ENCODE results near the gene USP25. TPM values are rescaled to one million over a fixed set of nuclear protein-coding genes. Genes with fewer than 3 reads are reported as not detected.

USP25 gene
- total and polyA plus RNA-seq, 2 donors (not counting 1 experiment from before 2014, with no cell fraction given): 40.6 to 65.7 TPM

DNA sequence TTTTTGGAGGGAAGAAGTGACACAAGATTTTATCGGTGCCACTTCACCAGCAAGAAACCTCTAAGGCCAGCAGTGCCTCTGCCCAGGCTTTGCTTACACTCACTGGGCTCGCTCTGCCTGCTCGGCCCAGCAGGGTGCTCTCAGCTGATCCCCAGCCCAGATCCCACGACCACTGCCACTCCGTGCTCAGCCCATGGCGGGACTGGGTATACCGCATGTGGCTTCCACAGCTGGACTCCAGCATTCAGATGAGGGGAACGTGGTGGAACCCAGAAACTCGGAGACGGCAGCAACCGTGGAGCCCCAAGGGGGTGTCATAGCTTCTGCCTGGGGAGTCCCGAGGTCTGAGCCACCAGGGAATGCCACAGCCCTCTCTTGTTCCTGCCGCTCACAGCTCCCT is 12.9 kb downstream of the USP25 start:
- Histone ChIP-seq H3K27ac (ENCODE audit: insufficient read depth, low read length) (no peak overlapping the region), H3K9me3 (ENCODE audit: control insufficient read depth, insufficient read depth, low read depth, low read length) (no peaks in the 10 kb centered on the region), H3K79me2 (ENCODE audit: control insufficient read depth, insufficient read depth, low read length) (peaks cover 65% of the 10 kb centered on the region), H4K20me1 (ENCODE audit: control insufficient read depth, extremely low read depth, insufficient read depth, low read length) (no peaks in the 10 kb centered on the region), H3K4me3 (replicated peaks in 1 of 4; ENCODE audit: control extremely low read depth in 1 of 4, insufficient read depth in 1 of 4, low read depth in 3 of 4, low read length in 4 of 4) (no peak overlapping the region), H3K36me3 (ENCODE audit: control insufficient read depth, insufficient read depth, low read length) (no peaks in the 10 kb centered on the region), H3K9ac (ENCODE audit: insufficient read depth, low read length) (no peak overlapping the region), H3K4me1 (ENCODE audit: control insufficient read depth, extremely low read depth, insufficient read depth, low read length) (peaks cover 2% of the 10 kb centered on the region), H3K4me2 (ENCODE audit: extremely low read depth, insufficient read depth, low read length) (no peak overlapping the region), H2AFZ (ENCODE audit: low read length) (no peak overlapping the region), H3K27me3 (ENCODE audit: control insufficient read depth, insufficient read depth, low read length) (no peaks in the 10 kb centered on the region)
- TF ChIP-seq, protein P1, sequence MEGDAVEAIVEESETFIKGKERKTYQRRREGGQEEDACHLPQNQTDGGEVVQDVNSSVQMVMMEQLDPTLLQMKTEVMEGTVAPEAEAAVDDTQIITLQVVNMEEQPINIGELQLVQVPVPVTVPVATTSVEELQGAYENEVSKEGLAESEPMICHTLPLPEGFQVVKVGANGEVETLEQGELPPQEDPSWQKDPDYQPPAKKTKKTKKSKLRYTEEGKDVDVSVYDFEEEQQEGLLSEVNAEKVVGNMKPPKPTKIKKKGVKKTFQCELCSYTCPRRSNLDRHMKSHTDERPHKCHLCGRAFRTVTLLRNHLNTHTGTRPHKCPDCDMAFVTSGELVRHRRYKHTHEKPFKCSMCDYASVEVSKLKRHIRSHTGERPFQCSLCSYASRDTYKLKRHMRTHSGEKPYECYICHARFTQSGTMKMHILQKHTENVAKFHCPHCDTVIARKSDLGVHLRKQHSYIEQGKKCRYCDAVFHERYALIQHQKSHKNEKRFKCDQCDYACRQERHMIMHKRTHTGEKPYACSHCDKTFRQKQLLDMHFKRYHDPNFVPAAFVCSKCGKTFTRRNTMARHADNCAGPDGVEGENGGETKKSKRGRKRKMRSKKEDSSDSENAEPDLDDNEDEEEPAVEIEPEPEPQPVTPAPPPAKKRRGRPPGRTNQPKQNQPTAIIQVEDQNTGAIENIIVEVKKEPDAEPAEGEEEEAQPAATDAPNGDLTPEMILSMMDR (conservative IDR thresholded peaks at IDR 0.05 in 1 of 2, IDR thresholded peaks at IDR 0.05 in 1 of 2; ENCODE audit: low read depth in 1 of 2, low read length in 2 of 2): no peak
- no peak for TF ChIP-seq EZH2 (IDR thresholded peaks at IDR 0.05; ENCODE audit: low read length, missing control alignments)
- no peak for DNase-seq (ENCODE audit: low read depth in 2 of 2)

DNA sequence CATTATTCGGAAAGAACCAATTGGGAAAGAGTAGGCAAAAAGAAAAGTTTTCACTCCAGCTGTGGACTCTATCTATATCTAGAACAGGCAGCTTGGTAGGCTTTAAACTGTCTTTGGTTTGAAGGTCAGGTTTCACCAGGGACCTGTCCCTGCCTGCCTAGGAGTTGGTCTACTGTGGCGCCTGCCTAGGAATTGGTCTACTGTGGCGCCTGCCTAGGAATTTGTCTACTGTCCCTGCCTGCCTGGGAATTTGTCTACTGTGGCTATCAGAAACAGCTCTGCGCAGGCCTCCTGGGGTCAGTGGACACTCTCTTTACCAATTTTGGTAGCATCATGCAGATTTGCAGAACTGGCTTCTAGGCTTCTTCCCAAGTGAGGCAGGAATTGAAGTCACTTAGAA is 13.8 kb downstream of the USP25 start:
- no peak overlapping the region for H3K9ac ChIP-seq (ENCODE audit: insufficient read depth, low read length)
- no peaks in the 10 kb centered on the region for H3K27me3 ChIP-seq (ENCODE audit: control insufficient read depth, insufficient read depth, low read length)
- H4K20me1 ChIP-seq (ENCODE audit: control insufficient read depth, extremely low read depth, insufficient read depth, low read length): no peaks in the 10 kb centered on the region
- TF ChIP-seq, protein P1 (conservative IDR thresholded peaks at IDR 0.05 in 1 of 2, IDR thresholded peaks at IDR 0.05 in 1 of 2; ENCODE audit: low read depth in 1 of 2, low read length in 2 of 2): no peak
- no peak for TF ChIP-seq EZH2 (IDR thresholded peaks at IDR 0.05; ENCODE audit: low read length, missing control alignments)
- peaks cover 2% of the 10 kb centered on the region for H3K4me1 ChIP-seq (ENCODE audit: control insufficient read depth, extremely low read depth, insufficient read depth, low read length)
- H3K79me2 ChIP-seq (ENCODE audit: control insufficient read depth, insufficient read depth, low read length): peaks cover 62% of the 10 kb centered on the region
- H2AFZ ChIP-seq (ENCODE audit: low read length): no peak overlapping the region
- no peak overlapping the region for H3K27ac ChIP-seq (ENCODE audit: insufficient read depth, low read length)
- no peaks in the 10 kb centered on the region for H3K36me3 ChIP-seq (ENCODE audit: control insufficient read depth, insufficient read depth, low read length)
- DNase-seq (ENCODE audit: low read depth in 2 of 2): no peak
- H3K9me3 ChIP-seq (ENCODE audit: control insufficient read depth, insufficient read depth, low read depth, low read length): no peaks in the 10 kb centered on the region
- H3K4me2 ChIP-seq (ENCODE audit: extremely low read depth, insufficient read depth, low read length): no peak overlapping the region
- H3K4me3 ChIP-seq (replicated peaks in 1 of 4; ENCODE audit: control extremely low read depth in 1 of 4, insufficient read depth in 1 of 4, low read depth in 3 of 4, low read length in 4 of 4): no peak overlapping the region

DNA sequence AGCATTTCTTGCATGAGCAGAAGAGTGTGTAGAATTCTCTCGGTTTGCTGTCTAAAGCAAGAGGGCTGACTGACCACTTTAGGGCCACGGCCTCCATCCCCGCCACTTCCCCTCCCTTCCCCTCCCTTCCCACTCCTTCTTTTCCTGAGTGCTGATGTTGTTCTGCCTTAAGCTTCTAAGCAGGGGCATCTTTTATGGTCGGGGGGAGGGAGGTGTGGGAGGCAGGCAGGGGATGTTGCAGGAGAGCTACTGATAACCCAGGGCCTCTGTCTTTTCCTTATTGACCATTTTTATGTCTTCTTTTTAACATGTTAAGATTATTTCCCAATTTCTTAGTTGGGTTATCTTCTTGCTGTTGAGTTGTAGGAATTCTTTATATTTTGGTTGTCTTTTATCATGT is 15.1 kb downstream of the USP25 start:
- no peaks in the 10 kb centered on the region for H3K27me3 ChIP-seq (ENCODE audit: control insufficient read depth, insufficient read depth, low read length)
- TF ChIP-seq EZH2 (IDR thresholded peaks at IDR 0.05; ENCODE audit: low read length, missing control alignments): no peak
- TF ChIP-seq, protein P1 (conservative IDR thresholded peaks at IDR 0.05 in 1 of 2, IDR thresholded peaks at IDR 0.05 in 1 of 2; ENCODE audit: low read depth in 1 of 2, low read length in 2 of 2): no peak
- H3K27ac ChIP-seq (ENCODE audit: insufficient read depth, low read length): no peak overlapping the region
- H3K4me1 ChIP-seq (ENCODE audit: control insufficient read depth, extremely low read depth, insufficient read depth, low read length): peaks cover 2% of the 10 kb centered on the region
- H3K4me3 ChIP-seq (replicated peaks in 1 of 4; ENCODE audit: control extremely low read depth in 1 of 4, insufficient read depth in 1 of 4, low read depth in 3 of 4, low read length in 4 of 4): no peak overlapping the region
- H3K4me2 ChIP-seq (ENCODE audit: extremely low read depth, insufficient read depth, low read length): no peak overlapping the region
- H3K9me3 ChIP-seq (ENCODE audit: control insufficient read depth, insufficient read depth, low read depth, low read length): no peaks in the 10 kb centered on the region
- H3K36me3 ChIP-seq (ENCODE audit: control insufficient read depth, insufficient read depth, low read length): no peaks in the 10 kb centered on the region
- no peaks in the 10 kb centered on the region for H4K20me1 ChIP-seq (ENCODE audit: control insufficient read depth, extremely low read depth, insufficient read depth, low read length)
- H3K9ac ChIP-seq (ENCODE audit: insufficient read depth, low read length): no peak overlapping the region
- no peak overlapping the region for H2AFZ ChIP-seq (ENCODE audit: low read length)
- H3K79me2 ChIP-seq (ENCODE audit: control insufficient read depth, insufficient read depth, low read length): peaks cover 67% of the 10 kb centered on the region
- DNase-seq (ENCODE audit: low read depth in 2 of 2): no peak
